ENCODE results near the gene TXN.

TXN gene

DNA sequence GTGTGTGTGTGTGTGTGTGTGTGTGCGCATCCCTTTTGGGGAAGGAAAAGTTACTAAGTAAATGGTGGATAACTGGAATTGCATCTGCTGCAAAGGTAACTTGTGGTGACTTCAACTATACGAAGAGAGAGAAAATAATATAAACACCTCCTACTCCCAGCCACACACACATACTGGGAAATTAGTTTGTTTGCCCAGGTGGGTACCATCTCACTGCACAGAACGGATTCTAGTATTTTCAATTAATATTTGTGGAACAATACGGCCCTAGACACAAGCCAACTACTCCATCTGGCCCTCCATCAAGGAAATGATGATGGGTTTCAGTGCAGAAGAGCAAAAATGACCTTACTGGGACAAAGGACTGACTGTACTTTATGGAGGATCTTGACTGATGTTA is 32.2 kb upstream of the TXN start:
- H3K9me3 ChIP-seq (ENCODE audit: insufficient read depth, low read length): no peaks in the 10 kb centered on the region
- H3K9ac ChIP-seq (ENCODE audit: low read length): no peak overlapping the region
- no peaks in the 10 kb centered on the region for H4K20me1 ChIP-seq (ENCODE audit: low read depth, low read length)
- H3K9me2 ChIP-seq (replicated peaks; ENCODE audit: insufficient read depth, low read length): no peaks in the 10 kb centered on the region
- no peak overlapping the region for H3K27ac ChIP-seq (ENCODE audit: low read depth, low read length)
- no peaks in the 10 kb centered on the region for H3K36me3 ChIP-seq (ENCODE audit: low read length)
- H2AFZ ChIP-seq (ENCODE audit: low read depth, low read length, severe bottlenecking): no peak overlapping the region
- H3K4me2 ChIP-seq (ENCODE audit: low read depth, low read length, poor library complexity, severe bottlenecking): no peak overlapping the region
- H3K27me3 ChIP-seq (ENCODE audit: low read length): no peaks in the 10 kb centered on the region
- H3F3A ChIP-seq (ENCODE audit: insufficient read depth): no peaks in the 10 kb centered on the region
- no peak overlapping the region for H3K4me3 ChIP-seq (ENCODE audit: insufficient read depth, low read length, poor library complexity, severe bottlenecking)
- TF ChIP-seq EZH2phosphoT487 (conservative IDR thresholded peaks at IDR 0.05; ENCODE audit: low read length): no peak
- TF ChIP-seq, protein P1, sequence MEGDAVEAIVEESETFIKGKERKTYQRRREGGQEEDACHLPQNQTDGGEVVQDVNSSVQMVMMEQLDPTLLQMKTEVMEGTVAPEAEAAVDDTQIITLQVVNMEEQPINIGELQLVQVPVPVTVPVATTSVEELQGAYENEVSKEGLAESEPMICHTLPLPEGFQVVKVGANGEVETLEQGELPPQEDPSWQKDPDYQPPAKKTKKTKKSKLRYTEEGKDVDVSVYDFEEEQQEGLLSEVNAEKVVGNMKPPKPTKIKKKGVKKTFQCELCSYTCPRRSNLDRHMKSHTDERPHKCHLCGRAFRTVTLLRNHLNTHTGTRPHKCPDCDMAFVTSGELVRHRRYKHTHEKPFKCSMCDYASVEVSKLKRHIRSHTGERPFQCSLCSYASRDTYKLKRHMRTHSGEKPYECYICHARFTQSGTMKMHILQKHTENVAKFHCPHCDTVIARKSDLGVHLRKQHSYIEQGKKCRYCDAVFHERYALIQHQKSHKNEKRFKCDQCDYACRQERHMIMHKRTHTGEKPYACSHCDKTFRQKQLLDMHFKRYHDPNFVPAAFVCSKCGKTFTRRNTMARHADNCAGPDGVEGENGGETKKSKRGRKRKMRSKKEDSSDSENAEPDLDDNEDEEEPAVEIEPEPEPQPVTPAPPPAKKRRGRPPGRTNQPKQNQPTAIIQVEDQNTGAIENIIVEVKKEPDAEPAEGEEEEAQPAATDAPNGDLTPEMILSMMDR (IDR thresholded peaks at IDR 0.05; ENCODE audit: insufficient read depth, low read length, poor library complexity, severe bottlenecking): no peak
- no peaks in the 10 kb centered on the region for H3K79me2 ChIP-seq (ENCODE audit: insufficient read depth, low read length)

DNA sequence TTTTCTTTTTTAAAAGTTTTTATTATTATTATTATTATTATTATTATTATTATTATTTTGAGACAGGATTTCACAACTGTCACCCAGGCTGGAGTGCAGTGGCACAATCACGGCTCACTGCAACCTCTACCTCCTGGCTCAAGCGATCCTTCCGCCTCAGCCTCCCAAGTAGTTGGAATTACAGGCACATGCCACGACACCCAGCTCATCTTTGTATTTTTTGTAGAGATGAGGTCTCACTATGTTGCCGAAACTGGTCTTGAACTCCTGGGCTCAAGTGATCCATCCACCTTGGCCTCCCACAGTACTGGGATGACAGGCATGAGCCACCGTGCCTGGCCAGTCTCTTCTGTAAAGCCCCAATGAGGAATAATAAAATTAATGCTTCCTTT is 31.0 kb upstream of the TXN start:
- Histone ChIP-seq H3K79me2 (ENCODE audit: insufficient read depth, low read length) (no peaks in the 10 kb centered on the region), H3K36me3 (ENCODE audit: low read length) (no peaks in the 10 kb centered on the region), H3K27me3 (ENCODE audit: low read length) (no peaks in the 10 kb centered on the region), H3K4me2 (ENCODE audit: low read depth, low read length, poor library complexity, severe bottlenecking) (no peak overlapping the region), H2AFZ (ENCODE audit: low read depth, low read length, severe bottlenecking) (no peak overlapping the region), H3K9me3 (ENCODE audit: insufficient read depth, low read length) (no peaks in the 10 kb centered on the region), H3K27ac (ENCODE audit: low read depth, low read length) (no peak overlapping the region), H4K20me1 (ENCODE audit: low read depth, low read length) (no peaks in the 10 kb centered on the region), H3F3A (ENCODE audit: insufficient read depth) (no peaks in the 10 kb centered on the region), H3K9ac (ENCODE audit: low read length) (no peak overlapping the region), H3K9me2 (replicated peaks; ENCODE audit: insufficient read depth, low read length) (no peaks in the 10 kb centered on the region), H3K4me3 (ENCODE audit: insufficient read depth, low read length, poor library complexity, severe bottlenecking) (no peak overlapping the region)
- no peak for TF ChIP-seq EZH2phosphoT487 (conservative IDR thresholded peaks at IDR 0.05; ENCODE audit: low read length)

DNA sequence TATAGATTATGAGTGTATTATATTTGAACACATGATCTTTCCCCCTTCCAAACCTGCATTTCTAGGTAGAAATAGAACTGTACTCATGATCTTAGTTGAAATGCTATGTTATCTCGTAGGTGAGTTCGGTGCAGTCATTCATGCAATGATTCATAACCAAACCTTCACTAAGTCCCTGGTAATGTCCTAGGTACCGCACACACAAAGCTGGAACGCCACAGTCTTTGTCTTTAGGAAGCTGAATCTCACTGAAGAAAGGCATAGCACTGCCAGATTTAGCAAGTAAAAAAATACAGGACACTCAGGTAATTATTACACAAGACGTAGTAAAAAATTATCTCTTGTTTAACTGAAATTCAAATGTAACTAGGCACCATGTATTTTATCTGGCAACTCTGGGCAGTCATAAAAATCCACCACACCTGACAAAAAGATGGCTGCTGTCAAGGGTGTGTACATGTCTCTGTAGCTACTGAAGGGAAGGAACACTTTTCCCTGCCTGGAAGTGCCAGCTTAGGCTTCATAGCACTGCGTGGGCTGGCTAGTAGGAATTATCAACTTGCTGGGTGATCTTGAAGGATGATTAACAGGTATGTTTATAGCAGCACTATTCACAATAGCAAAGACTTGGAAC is 28.0 kb upstream of the TXN start:
- Histone ChIP-seq H3K9me2 (replicated peaks; ENCODE audit: insufficient read depth, low read length) (no peaks in the 10 kb centered on the region), H2AFZ (ENCODE audit: low read depth, low read length, severe bottlenecking) (no peak overlapping the region), H3K4me2 (ENCODE audit: low read depth, low read length, poor library complexity, severe bottlenecking) (no peak overlapping the region), H3K9me3 (ENCODE audit: insufficient read depth, low read length) (no peaks in the 10 kb centered on the region), H3K79me2 (ENCODE audit: insufficient read depth, low read length) (no peaks in the 10 kb centered on the region), H3K9ac (ENCODE audit: low read length) (no peak overlapping the region), H4K20me1 (ENCODE audit: low read depth, low read length) (no peaks in the 10 kb centered on the region), H3K27ac (ENCODE audit: low read depth, low read length) (no peak overlapping the region), H3F3A (ENCODE audit: insufficient read depth) (no peaks in the 10 kb centered on the region), H3K4me3 (ENCODE audit: insufficient read depth, low read length, poor library complexity, severe bottlenecking) (no peak overlapping the region), H3K36me3 (ENCODE audit: low read length) (no peaks in the 10 kb centered on the region), H3K27me3 (ENCODE audit: low read length) (no peaks in the 10 kb centered on the region)
- TF ChIP-seq, protein P1 (IDR thresholded peaks at IDR 0.05; ENCODE audit: insufficient read depth, low read length, poor library complexity, severe bottlenecking): no peak
- TF ChIP-seq EZH2phosphoT487 (conservative IDR thresholded peaks at IDR 0.05; ENCODE audit: low read length): no peak

DNA sequence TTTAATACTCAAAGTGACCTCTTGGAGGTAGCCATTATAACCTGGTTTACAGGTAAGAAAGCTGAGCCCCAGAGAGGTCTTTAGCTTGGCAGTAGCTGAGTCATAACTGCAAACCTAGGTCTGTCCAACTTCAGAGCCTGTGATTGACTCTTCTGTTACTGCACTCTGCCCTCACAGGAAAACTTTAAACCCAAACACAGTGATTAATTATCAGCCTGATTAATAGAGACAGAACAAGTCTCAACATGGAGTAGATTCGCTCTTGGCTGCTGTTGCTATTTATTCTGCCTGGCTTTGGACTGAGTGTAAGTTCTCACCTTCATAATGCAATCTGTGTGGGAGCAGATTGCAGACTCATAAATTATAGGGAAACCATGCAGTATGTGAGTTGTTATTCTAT is 27.4 kb upstream of the TXN start:
- no peak overlapping the region for H3K4me2 ChIP-seq (ENCODE audit: low read depth, low read length, poor library complexity, severe bottlenecking)
- TF ChIP-seq EZH2phosphoT487 (conservative IDR thresholded peaks at IDR 0.05; ENCODE audit: low read length): no peak
- TF ChIP-seq, protein P1 (IDR thresholded peaks at IDR 0.05; ENCODE audit: insufficient read depth, low read length, poor library complexity, severe bottlenecking): no peak

More for the DNA sequence above, 27.4 kb upstream of the TXN start:
- Histone ChIP-seq H3K9me3 (ENCODE audit: insufficient read depth, low read length) (no peaks in the 10 kb centered on the region), H3K9me2 (replicated peaks; ENCODE audit: insufficient read depth, low read length) (no peaks in the 10 kb centered on the region), H3K27ac (ENCODE audit: low read depth, low read length) (no peak overlapping the region), H3K27me3 (ENCODE audit: low read length) (no peaks in the 10 kb centered on the region), H3K9ac (ENCODE audit: low read length) (no peak overlapping the region), H2AFZ (ENCODE audit: low read depth, low read length, severe bottlenecking) (no peak overlapping the region), H3F3A (ENCODE audit: insufficient read depth) (no peaks in the 10 kb centered on the region), H4K20me1 (ENCODE audit: low read depth, low read length) (no peaks in the 10 kb centered on the region), H3K79me2 (ENCODE audit: insufficient read depth, low read length) (no peaks in the 10 kb centered on the region), H3K4me3 (ENCODE audit: insufficient read depth, low read length, poor library complexity, severe bottlenecking) (no peak overlapping the region), H3K36me3 (ENCODE audit: low read length) (no peaks in the 10 kb centered on the region)

All from SU-DHL-6 (cell line).